HCT116 (cell line): ENCODE results near the gene SPDEF. TPM values are rescaled to one million over a fixed set of nuclear protein-coding genes. Genes with fewer than 3 reads are reported as not detected.

Experiments
- ATAC-seq: fragments of 200-7000 bp; cut with Tn5 transposase; 2 replicates; pipeline ENCODE4 v1.9.1; 2020; ENCODE audit warnings: mild to moderate bottlenecking, moderate library complexity
- BruUV-seq: library from RNA; stranded (reverse); fragments of 400-500 nt; replicated peaks from 2 replicates; lab custom pipeline; 2021; lab: Mats Ljungman, UMichigan
- CTCF ChIA-PET: fragments of 300-600 bp; sonication (Branson Sonifier 250); formaldehyde crosslinking; loops from one replicate; lab custom pipeline; 2021; ENCODE audit warnings: antibody characterized with exemption; lab: Charles Lee
- POLR2A ChIA-PET: fragments of 300-600, 350-600 bp; sonication (Branson Sonifier 250); formaldehyde crosslinking; loops from one replicate; lab custom pipeline; 2021; ENCODE audit warnings: antibody characterized with exemption; lab: Charles Lee
- RAD21 ChIA-PET, 2 experiments: fragments of 300-600 bp; sonication (Branson Sonifier 250); formaldehyde crosslinking; loops; one replicate each; lab custom pipeline; 2023; ENCODE audit warnings: low total read pairs in 2 of 2; ENCODE audit not compliant: uncharacterized antibody in 2 of 2, unreplicated experiment in 2 of 2, low non-redundant PET in 1 of 2; lab: Charles Lee
- DNase-seq: peaks from one replicate; pipeline ENCODE4 v3.0.0-alpha.2; 2010; ENCODE audit warnings: low read depth, low spot score
- H2AFZ ChIP-seq: fragments of 200-600 bp; shearing (Covaris generic), sonication (generic); 2 replicates; pipeline ENCODE4 v1.6.1; 2017; ENCODE audit warnings: low read depth, mixed run types, mixed read lengths, antibody characterized with exemption, low read length; ENCODE audit not compliant: poor library complexity, severe bottlenecking
- H3K27ac ChIP-seq: 2 replicates; pipeline ENCODE4 v1.5.1; 2012; ENCODE audit warnings: low read depth, low read length
- H3K27me3 ChIP-seq: fragments of 200-600 bp; sonication (generic); 2 replicates; pipeline ENCODE4 v1.6.1; 2016; ENCODE audit warnings: mixed run types, low read length, mixed read lengths; ENCODE audit not compliant: insufficient read depth
- H3K36me3 ChIP-seq, 2 experiments: fragments of 200-500 bp in 1 of 2; fragments of 200-600 bp in 1 of 2; sonication (Bioruptor generic) in 1 of 2; sonication (generic) in 1 of 2; 2 replicates each; pipeline versions ENCODE4 v1.5.1 to v1.6.1; 2014 to 2016; ENCODE audit warnings: low read length in 2 of 2, inconsistent platforms in 1 of 2, mixed read lengths in 1 of 2, mixed run types in 1 of 2; ENCODE audit not compliant: insufficient read depth in 2 of 2, control insufficient read depth in 1 of 2
- H3K4me1 ChIP-seq, 2 experiments: fragments of 200-600 bp in 1 of 2; sonication (generic) in 1 of 2; 2 replicates each; pipeline versions ENCODE4 v1.5.1 to v1.6.1; 2012 to 2017; ENCODE audit warnings: low read length in 2 of 2, inconsistent platforms in 1 of 2, mild to moderate bottlenecking in 1 of 2, mixed read lengths in 1 of 2, mixed run types in 1 of 2, moderate library complexity in 1 of 2; ENCODE audit not compliant: insufficient read depth in 2 of 2, control insufficient read depth in 1 of 2
- H3K4me2 ChIP-seq: fragments of 200-600 bp; sonication (generic); 2 replicates; pipeline ENCODE4 v1.6.1; 2017; ENCODE audit warnings: mixed run types, low read length, mixed read lengths
- H3K4me3 ChIP-seq, 2 experiments: fragments of 200-600 bp in 1 of 2; sonication (generic) in 1 of 2; replicated peaks in 1 of 2; 2 replicates each; pipeline ENCODE4 v1.5.1; 2011 to 2016; ENCODE audit warnings: low read length in 2 of 2, control low read depth in 1 of 2, low read depth in 1 of 2, mild to moderate bottlenecking in 1 of 2, mixed read lengths in 1 of 2, mixed run types in 1 of 2
- H3K79me2 ChIP-seq: fragments of 200-600 bp; sonication (generic); 2 replicates; pipeline ENCODE4 v1.6.1; 2017; ENCODE audit warnings: mild to moderate bottlenecking, mixed run types, low read length, moderate library complexity, mixed read lengths; ENCODE audit not compliant: insufficient read depth
- H3K9ac ChIP-seq: fragments of 200-600 bp; sonication (generic); 2 replicates; pipeline ENCODE4 v1.6.1; 2016; ENCODE audit warnings: low read length, mixed read lengths
- H3K9me2 ChIP-seq: fragments of 200-600 bp; sonication (generic), shearing (Covaris generic); 2 replicates; pipeline ENCODE4 v1.6.1; 2017; ENCODE audit warnings: mixed run types, mild to moderate bottlenecking, moderate library complexity; ENCODE audit not compliant: insufficient read depth
- H3K9me3 ChIP-seq, 2 experiments: fragments of 200-500 bp in 1 of 2; fragments of 200-600 bp in 1 of 2; sonication (Bioruptor generic) in 1 of 2; sonication (generic) in 1 of 2; 2 replicates each; pipeline ENCODE4 v1.6.1; 2014 to 2017; ENCODE audit warnings: low read length in 2 of 2, mixed read lengths in 2 of 2, inconsistent platforms in 1 of 2, low read depth in 1 of 2, mild to moderate bottlenecking in 1 of 2, mixed run types in 1 of 2, moderate library complexity in 1 of 2; ENCODE audit not compliant: control insufficient read depth in 1 of 2, insufficient read depth in 1 of 2
- H4K20me1 ChIP-seq: fragments of 200-600 bp; sonication (generic), shearing (Covaris generic); 2 replicates; pipeline ENCODE4 v1.6.1; 2017; ENCODE audit warnings: mixed run types, mild to moderate bottlenecking, moderate library complexity; ENCODE audit not compliant: insufficient read depth
- CBX3 ChIP-seq: IDR thresholded peaks from 2 replicates; pipeline ENCODE4 v1.6.1; 2012; ENCODE audit warnings: low read depth
- CTCF ChIP-seq, 3 experiments: fragments of 200-600 bp in 1 of 3; sonication (generic) in 1 of 3; IDR thresholded peaks in 2 of 3; conservative IDR thresholded peaks in 1 of 3; 2 replicates each; pipeline ENCODE4 v1.5.1; 2012 to 2017; ENCODE audit warnings: low read depth in 2 of 3, low read length in 2 of 3, antibody characterized with exemption in 1 of 3, borderline replicate concordance in 1 of 3, control low read depth in 1 of 3, mild to moderate bottlenecking in 1 of 3, mixed read lengths in 1 of 3, mixed run types in 1 of 3, moderate library complexity in 1 of 3; ENCODE audit not compliant: insufficient read depth in 1 of 3
- EGR1 ChIP-seq: IDR thresholded peaks from 2 replicates; pipeline ENCODE4 v1.6.1; 2012; ENCODE audit warnings: low read depth
- ELF1 ChIP-seq: IDR thresholded peaks from 2 replicates; pipeline ENCODE4 v1.6.1; 2012; ENCODE audit warnings: low read depth, borderline replicate concordance
- EZH2 ChIP-seq: fragments of 200-600 bp; sonication (generic); IDR thresholded peaks from 2 replicates; pipeline ENCODE4 v1.6.1; 2017; ENCODE audit warnings: antibody characterized with exemption, mixed run types
- FOSL1 ChIP-seq: IDR thresholded peaks from 2 replicates; pipeline ENCODE4 v1.6.1; 2012; ENCODE audit warnings: low read depth
- JUND ChIP-seq: IDR thresholded peaks from 2 replicates; pipeline ENCODE4 v1.6.1; 2012
- MAX ChIP-seq: IDR thresholded peaks from 2 replicates; pipeline ENCODE4 v1.6.1; 2012
- POLR2A ChIP-seq: IDR thresholded peaks from 2 replicates; pipeline ENCODE4 v1.7.0; 2011; ENCODE audit warnings: borderline replicate concordance; ENCODE audit not compliant: insufficient read depth, insufficient read length; ENCODE audit errors: extremely low read depth
- POLR2AphosphoS5 ChIP-seq: IDR thresholded peaks from 2 replicates; pipeline ENCODE4 v1.6.1; 2011; ENCODE audit warnings: mild to moderate bottlenecking, low read depth, low read length, moderate library complexity
- RAD21 ChIP-seq: IDR thresholded peaks from 2 replicates; pipeline ENCODE4 v1.6.1; 2012; ENCODE audit warnings: low read depth, mild to moderate bottlenecking
- SIN3A ChIP-seq: IDR thresholded peaks from 2 replicates; pipeline ENCODE4 v1.6.1; 2012; ENCODE audit warnings: low read depth
- SP1 ChIP-seq: IDR thresholded peaks from 2 replicates; pipeline ENCODE4 v1.6.1; 2012; ENCODE audit warnings: low read depth
- SRF ChIP-seq: IDR thresholded peaks from 2 replicates; pipeline ENCODE4 v1.6.1; 2012; ENCODE audit warnings: low read depth
- TCF7L2 ChIP-seq: IDR thresholded peaks from 2 replicates; pipeline ENCODE4 v1.7.0; 2011; ENCODE audit warnings: borderline replicate concordance, inconsistent platforms; ENCODE audit not compliant: insufficient read depth, insufficient read length; ENCODE audit errors: extremely low read depth
- YY1 ChIP-seq: IDR thresholded peaks from 2 replicates; pipeline ENCODE4 v1.6.1; 2011; ENCODE audit warnings: low read length, low read depth, moderate library complexity, mild to moderate bottlenecking; ENCODE audit not compliant: insufficient replicate concordance; ENCODE audit errors: extremely low read depth
- ZFX ChIP-seq: fragments of 450-650 bp; IDR thresholded peaks from 2 replicates; pipeline ENCODE4 v1.6.1; 2017
- ZNF274 ChIP-seq: fragments of 200-500 bp; sonication (Bioruptor generic); IDR thresholded peaks from 2 replicates; pipeline ENCODE4 v1.6.1; 2014; ENCODE audit warnings: mild to moderate bottlenecking, low read depth, low read length, inconsistent platforms
- intact Hi-C: fragments of 100-400 bp; cut with micrococcal nuclease; formaldehyde crosslinking; loops from 2 replicates; pipeline ENCODE4 v1.10.0; 2022
- total RNA-seq: library from RNA; stranded (reverse); gene quantifications from one replicate; pipeline ENCODE4 v1.2.1, GENCODE V29; 2021; ENCODE audit not compliant: unreplicated experiment
- TF ChIP-seq, protein P1 (sequence below): IDR thresholded peaks from 2 replicates; pipeline ENCODE4 v1.6.1; 2012

Gene SPDEF
- total RNA-seq, 1 experiment from 2014 or later, result 0.39 TPM

DNA sequence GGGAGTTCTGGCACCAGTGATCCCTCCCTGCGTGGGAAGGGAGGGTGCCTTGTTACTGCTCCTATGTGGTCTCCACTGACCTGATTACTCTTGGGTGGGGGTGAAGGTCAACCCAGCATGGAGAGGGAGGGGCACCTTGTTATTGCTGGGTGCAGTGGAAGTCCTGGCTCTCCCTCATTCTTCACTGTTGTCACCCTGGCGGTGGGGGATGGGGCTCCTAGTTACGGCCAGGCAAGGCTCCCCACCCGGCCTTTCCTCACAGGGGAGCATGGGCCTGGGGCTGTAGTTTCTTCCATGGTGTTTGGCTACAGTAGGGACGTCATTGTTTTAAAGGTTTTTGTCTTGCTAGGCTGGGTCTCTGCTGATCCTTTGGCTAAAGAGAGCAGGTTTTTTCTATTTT, 49.4 kb downstream of the SPDEF start:
- Histone ChIP-seq H3K27me3 (no peaks in the 10 kb centered on the region), H3K4me3 (no peak overlapping the region), H3K4me1 (no peaks in the 10 kb centered on the region), H3K9me2 (no peaks in the 10 kb centered on the region), H3K79me2 (no peaks in the 10 kb centered on the region), H3K9ac (no peak overlapping the region), H4K20me1 (no peaks in the 10 kb centered on the region), H3K27ac (no peak overlapping the region), H3K4me2 (no peak overlapping the region), H3K9me3 (no peaks in the 10 kb centered on the region), H2AFZ (no peak overlapping the region), H3K36me3 (no peaks in the 10 kb centered on the region)
- DNase-seq (no peak), ATAC-seq (no peak)
- TF ChIP-seq EZH2, result no peak
- TF ChIP-seq POLR2A, result no peak
- no peak for TF ChIP-seq CTCF (IDR thresholded peaks at IDR 0.05 in 2 of 3, conservative IDR thresholded peaks at IDR 0.05 in 1 of 3; ENCODE audit: borderline replicate concordance in 1 of 3, insufficient read depth in 1 of 3, low read depth in 2 of 3, low read length in 2 of 3)
- TF ChIP-seq RAD21, result no peak
- no peak for TF ChIP-seq SP1
- TF ChIP-seq ZFX, result no peak
- TF ChIP-seq SIN3A, result no peak
- TF ChIP-seq POLR2AphosphoS5, result no peak
- TF ChIP-seq TCF7L2, result no peak
- no peak for TF ChIP-seq ZNF274
- TF ChIP-seq EGR1, result no peak
- TF ChIP-seq JUND, result no peak
- TF ChIP-seq ELF1, result no peak
- TF ChIP-seq YY1, result no peak
- TF ChIP-seq, protein P1, sequence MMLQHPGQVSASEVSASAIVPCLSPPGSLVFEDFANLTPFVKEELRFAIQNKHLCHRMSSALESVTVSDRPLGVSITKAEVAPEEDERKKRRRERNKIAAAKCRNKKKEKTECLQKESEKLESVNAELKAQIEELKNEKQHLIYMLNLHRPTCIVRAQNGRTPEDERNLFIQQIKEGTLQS, result no peak
- no peak for TF ChIP-seq FOSL1
- TF ChIP-seq CBX3, result no peak
- TF ChIP-seq SRF, result no peak
- no peak for TF ChIP-seq MAX
- intact Hi-C loops, result no loop called here
- no TSS peak for BruUV-seq
- ChIA-PET CTCF (no interaction called here), POLR2A (no interaction called here), RAD21 (no interaction called here)
